OCI-LY7 (cell line): ENCODE measurements around the gene CENPN. TPM values are rescaled to one million over a fixed set of nuclear protein-coding genes. Genes with fewer than 3 reads are reported as not detected.

ENCODE experiments used
- BruUV-seq: library from RNA; stranded (reverse); fragments of 400-500 nt; replicated peaks from 2 replicates; lab custom pipeline; 2021; lab: Mats Ljungman, UMichigan
- CTCF ChIA-PET: fragments of 300-600 bp; sonication (Branson Sonifier 250); formaldehyde crosslinking; loops from one replicate; lab custom pipeline; 2022; ENCODE audit warnings: antibody characterized with exemption; ENCODE audit not compliant: unreplicated experiment; lab: Charles Lee
- POLR2A ChIA-PET: fragments of 300-600 bp; sonication (Branson Sonifier 250); formaldehyde crosslinking; loops from one replicate; lab custom pipeline; 2022; ENCODE audit warnings: antibody characterized with exemption; lab: Charles Lee
- DNase-seq: peaks from one replicate; pipeline ENCODE4 v3.0.0-alpha.2; 2015; ENCODE audit warnings: low spot score
- H2AFZ ChIP-seq: fragments of 200-600 bp; sonication (generic), shearing (Covaris generic); 2 replicates; pipeline ENCODE4 v1.6.1; 2014; ENCODE audit warnings: mild to moderate bottlenecking, antibody characterized with exemption, low read length, moderate library complexity
- H3K27ac ChIP-seq: fragments of 200-600 bp; sonication (generic); 2 replicates; pipeline ENCODE4 v1.5.1; 2014; ENCODE audit warnings: mixed run types, low read depth, mild to moderate bottlenecking, moderate library complexity, low read length, inconsistent platforms; ENCODE audit not compliant: poor library complexity, severe bottlenecking
- H3K36me3 ChIP-seq: fragments of 200-600 bp; sonication (generic); 2 replicates; pipeline ENCODE4 v1.6.1; 2014; ENCODE audit warnings: mild to moderate bottlenecking, antibody characterized with exemption, low read length, moderate library complexity, mixed read lengths; ENCODE audit not compliant: insufficient read depth
- H3K4me1 ChIP-seq: fragments of 200-600 bp; sonication (generic); 2 replicates; pipeline ENCODE4 v1.5.1; 2014; ENCODE audit warnings: mild to moderate bottlenecking, low read length; ENCODE audit not compliant: insufficient read depth, poor library complexity, severe bottlenecking
- H3K4me2 ChIP-seq: fragments of 200-600 bp; sonication (generic); 2 replicates; pipeline ENCODE4 v1.6.1; 2014; ENCODE audit warnings: mild to moderate bottlenecking, low read length
- H3K4me3 ChIP-seq: fragments of 200-600 bp; sonication (generic); 2 replicates; pipeline ENCODE4 v1.5.1; 2014; ENCODE audit warnings: mild to moderate bottlenecking, low read depth, low read length; ENCODE audit not compliant: poor library complexity, severe bottlenecking
- H3K79me2 ChIP-seq: fragments of 200-600 bp; sonication (generic); 2 replicates; pipeline ENCODE4 v1.6.1; 2016; ENCODE audit warnings: low read depth, mild to moderate bottlenecking, low read length, moderate library complexity, mixed read lengths; ENCODE audit not compliant: insufficient read depth
- H3K9me2 ChIP-seq: fragments of 200-600 bp; sonication (generic); 2 replicates; pipeline ENCODE4 v1.6.1; 2016; ENCODE audit warnings: mild to moderate bottlenecking, low read length, mixed read lengths; ENCODE audit not compliant: insufficient read depth
- H3K9me3 ChIP-seq: fragments of 200-600 bp; sonication (generic); 2 replicates; pipeline ENCODE4 v1.6.1; 2014; ENCODE audit warnings: mild to moderate bottlenecking, mixed run types, low read length, mixed read lengths
- H4K20me1 ChIP-seq: fragments of 200-600 bp; sonication (generic); 2 replicates; pipeline ENCODE4 v1.6.1; 2014; ENCODE audit warnings: mild to moderate bottlenecking, antibody characterized with exemption, low read length, moderate library complexity, mixed read lengths; ENCODE audit not compliant: insufficient read depth
- CTCF ChIP-seq: fragments of 200-600 bp; sonication (generic); conservative IDR thresholded peaks from 2 replicates; pipeline ENCODE4 v1.5.1; 2014; ENCODE audit warnings: mild to moderate bottlenecking, antibody characterized with exemption, low read length, moderate library complexity, mixed read lengths
- EZH2phosphoT487 ChIP-seq: fragments of 200-600 bp; sonication (generic); IDR thresholded peaks from 2 replicates; pipeline ENCODE4 v1.6.1; 2018; ENCODE audit warnings: low read depth, borderline replicate concordance, mild to moderate bottlenecking, mixed run types, antibody characterized with exemption, low read length, moderate library complexity, mixed read lengths
- intact Hi-C: fragments of 100-400 bp; cut with micrococcal nuclease; formaldehyde crosslinking; loops from one replicate; pipeline ENCODE4 v1.10.0; 2022; ENCODE audit not compliant: unreplicated experiment
- total RNA-seq, 2 experiments: library from RNA; depleted of rRNA in 1 of 2; stranded (reverse); fragments of >200 nt in 1 of 2; shearing (Covaris generic) in 1 of 2; gene quantifications; 2 replicates each; pipeline ENCODE4 v1.2.3, GENCODE V29; 2014 to 2022

Gene CENPN
- total RNA-seq, 2 experiments from 2014 or later: 51.8 to 52.4 TPM

GRCh38 chr16:80968386-80969113, 38.5 kb upstream of the CENPN start:
- no peak overlapping the region for H3K4me3 ChIP-seq
- BruUV-seq: no TSS peak
- no peaks in the 10 kb centered on the region for H3K9me3 ChIP-seq
- H3K4me2 ChIP-seq: no peak overlapping the region
- intact Hi-C loops: no loop called here
- POLR2A ChIA-PET: interaction anchor here (0.5 to 1.3 kb wide), 2 partner anchors 9 to 17 kb away, joined by 3 read pairs; no protein-coding TSS in a partner anchor
- H3K27ac ChIP-seq: no peak overlapping the region
- no peak for TF ChIP-seq EZH2phosphoT487
- TF ChIP-seq CTCF: peak; percentile 34; the same call in 1 of the 2 replicates
- no peaks in the 10 kb centered on the region for H4K20me1 ChIP-seq
- H3K79me2 ChIP-seq: no peaks in the 10 kb centered on the region
- no peak for DNase-seq
- CTCF ChIA-PET: no interaction called here
- no peaks in the 10 kb centered on the region for H3K4me1 ChIP-seq
- H3K9me2 ChIP-seq: no peaks in the 10 kb centered on the region
- 0 out of 2 replicates have a peak, but pooled peaks cover 6% of the 10 kb centered on the region for H3K36me3 ChIP-seq
- no peak overlapping the region for H2AFZ ChIP-seq

- Histone ChIP-seq H3K27ac (no peak overlapping the region), H3K36me3 (0 out of 2 replicates have a peak, but pooled peaks cover 10% of the 10 kb centered on the region), H3K9me3 (no peaks in the 10 kb centered on the region), H3K4me3 (no peak overlapping the region), H3K4me2 (no peak overlapping the region), H3K79me2 (no peaks in the 10 kb centered on the region), H2AFZ (no peak overlapping the region), H4K20me1 (no peaks in the 10 kb centered on the region), H3K9me2 (no peaks in the 10 kb centered on the region), H3K4me1 (no peaks in the 10 kb centered on the region)
- no TSS peak for BruUV-seq
- ChIA-PET POLR2A (interaction anchor here (1.3 kb wide), 1 partner anchor 8 kb away, joined by 3 read pairs; no protein-coding TSS in a partner anchor), CTCF (no interaction called here)
- TF ChIP-seq CTCF (no peak), EZH2phosphoT487 (no peak)
- intact Hi-C loops: no loop called here
- DNase-seq: no peak
Measured at GRCh38 chr16:80969114-80969484, 37.9 kb upstream of the CENPN start.

- no peaks in the 10 kb centered on the region for H4K20me1 ChIP-seq
- TF ChIP-seq EZH2phosphoT487 (no peak), CTCF (no peak)
- no TSS peak for BruUV-seq
- no peaks in the 10 kb centered on the region for H3K9me2 ChIP-seq
- H3K79me2 ChIP-seq: no peaks in the 10 kb centered on the region
- no peak overlapping the region for H3K4me2 ChIP-seq
- peaks cover 29% of the 10 kb centered on the region; the same call in 1 of the 2 replicates for H3K36me3 ChIP-seq
- H3K27ac ChIP-seq: no peak overlapping the region
- ChIA-PET POLR2A (interaction anchor here (0.7 kb wide), 1 partner anchor 57 kb away, joined by 3 read pairs; no protein-coding TSS in a partner anchor), CTCF (no interaction called here)
- intact Hi-C loops: no loop called here
- H3K4me1 ChIP-seq: no peaks in the 10 kb centered on the region
- no peak overlapping the region for H3K4me3 ChIP-seq
- H3K9me3 ChIP-seq: no peaks in the 10 kb centered on the region
- no peak for DNase-seq
- no peak overlapping the region for H2AFZ ChIP-seq
Measured at GRCh38 chr16:80971819-80972218, 35.2 kb upstream of the CENPN start.
